ENCODE measurements around the gene TTI1.

TTI1 gene

DNA sequence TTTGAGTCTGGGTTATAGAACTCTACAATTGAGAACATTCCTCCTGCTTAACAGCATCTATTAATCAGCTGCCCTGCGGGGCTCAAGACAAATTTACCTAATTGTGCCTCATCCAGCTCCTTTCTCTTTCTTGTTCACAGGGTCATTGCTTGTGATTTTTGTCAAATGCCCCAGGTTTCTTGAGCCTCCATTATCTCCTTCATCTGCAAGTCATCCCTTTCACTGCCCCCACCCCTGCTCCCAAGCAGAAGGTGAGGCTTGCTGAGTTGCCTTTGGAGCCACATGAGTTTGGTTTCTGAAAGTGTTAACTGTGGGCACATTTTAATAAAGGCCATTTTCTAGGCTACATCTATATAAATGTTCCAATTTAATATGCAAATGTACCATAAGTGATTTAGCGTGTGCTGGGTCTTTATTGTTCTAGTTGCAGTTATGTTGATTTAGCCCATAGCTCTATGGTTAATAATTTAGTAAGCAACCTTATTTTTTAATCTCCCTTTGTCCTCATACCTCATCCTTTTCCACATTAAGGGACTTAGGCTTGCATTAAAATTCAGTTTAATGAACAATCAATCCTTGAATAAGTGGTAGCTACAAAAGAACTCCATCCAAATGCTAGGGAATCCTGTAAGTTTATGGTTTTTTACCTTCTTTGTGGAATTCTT is 74.3 kb downstream of the TTI1 start:
- no peak for DNase-seq

DNA sequence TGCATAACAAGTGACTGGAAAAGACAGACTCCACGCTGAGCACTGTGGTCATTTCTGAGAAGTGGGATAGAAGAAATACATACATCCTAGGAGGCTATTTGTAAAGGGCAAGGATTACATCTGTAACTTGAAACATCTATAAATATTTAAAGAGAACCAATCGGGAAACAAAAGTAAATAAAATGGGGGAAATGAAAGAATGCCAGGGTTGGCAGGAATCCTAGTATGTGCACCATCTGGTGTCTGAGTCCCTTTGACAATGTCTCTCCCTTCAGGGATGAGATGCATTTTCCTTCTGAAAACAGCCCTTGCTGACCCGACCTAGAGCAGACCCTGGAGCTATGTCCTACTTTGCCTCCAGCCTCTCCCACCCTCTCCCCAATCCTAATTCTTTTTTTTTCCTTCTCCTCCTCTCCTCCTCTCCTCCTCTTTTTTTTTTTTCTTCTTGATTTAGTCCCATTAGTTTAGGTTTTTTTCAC is 77.1 kb downstream of the TTI1 start:
- DNase-seq: no peak

DNA sequence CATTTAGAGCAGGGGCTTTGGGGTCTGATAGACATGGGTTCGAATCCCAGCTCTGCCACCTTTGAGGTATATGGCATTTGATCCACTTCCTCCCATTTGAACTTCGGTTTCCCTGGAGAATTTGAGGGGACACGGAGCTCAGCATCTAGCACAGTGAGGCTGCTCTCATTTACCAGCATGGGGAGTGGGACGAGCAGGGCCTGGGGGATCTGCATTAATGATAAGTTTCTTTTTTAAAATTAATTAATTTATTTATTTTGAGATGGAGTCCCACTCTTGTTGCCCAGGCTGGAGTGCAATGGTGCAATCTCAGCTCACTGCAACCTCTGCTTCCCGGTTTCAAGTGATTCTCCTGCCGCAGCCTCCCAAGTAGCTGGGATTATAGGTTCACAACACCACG is 77.7 kb downstream of the TTI1 start:
- no peak for DNase-seq

DNA sequence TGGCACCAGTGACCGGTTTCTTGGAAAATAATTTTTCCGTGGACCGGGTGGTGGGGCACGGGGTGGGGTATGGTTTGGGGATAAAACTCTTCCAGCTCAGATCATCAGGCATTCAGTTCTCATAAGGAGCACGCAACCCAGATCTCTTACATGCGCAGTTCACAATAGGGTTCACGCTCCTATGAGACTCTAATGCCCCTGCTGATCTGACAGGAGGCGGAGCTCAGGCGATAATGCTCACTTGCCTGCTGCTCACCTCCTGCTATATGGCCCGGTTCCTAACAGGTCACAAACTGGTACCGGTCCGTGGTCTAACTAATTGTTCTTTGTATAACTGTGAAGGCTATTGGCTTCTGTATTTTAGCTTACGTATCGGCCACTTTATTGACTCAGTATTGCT is 78.6 kb downstream of the TTI1 start:
- DNase-seq: no peak

DNA sequence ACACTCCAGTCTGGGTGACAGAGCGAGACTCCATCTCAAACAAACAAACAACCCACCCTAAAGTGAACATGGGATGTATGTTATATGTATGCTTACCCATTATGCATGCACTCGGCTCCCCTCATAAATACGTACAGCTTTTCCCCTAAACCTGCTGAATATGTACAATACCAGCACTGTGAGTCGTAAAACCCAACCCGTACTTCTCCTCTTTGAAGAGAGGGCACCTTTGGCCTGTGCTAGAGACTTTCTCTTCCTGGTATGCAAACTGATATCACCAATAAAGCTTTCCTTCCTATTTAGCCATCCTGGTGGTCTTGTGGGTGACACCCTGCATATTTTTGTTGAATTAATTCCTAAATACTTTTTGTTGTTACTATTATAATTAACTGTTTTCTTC is 79.1 kb downstream of the TTI1 start:
- no peak for DNase-seq

DNA sequence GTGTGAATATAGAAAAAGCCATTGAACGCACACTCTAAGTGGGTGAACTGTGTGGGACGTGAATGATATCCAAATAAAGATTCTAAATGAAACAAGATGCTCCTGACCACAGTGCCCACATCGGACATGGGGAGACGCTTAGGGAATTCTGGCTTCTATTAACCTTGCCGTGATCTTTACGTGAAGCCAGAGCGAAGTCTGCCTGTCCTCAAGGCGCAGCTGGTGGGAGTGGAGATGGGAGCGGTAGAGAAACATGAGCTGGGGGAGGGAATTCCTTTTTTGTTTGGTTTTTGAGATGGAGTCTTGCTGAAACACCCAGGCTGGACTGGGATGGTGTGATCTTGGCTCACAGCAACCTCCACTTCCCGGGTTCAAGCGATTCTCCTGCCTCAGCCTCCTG is 84.3 kb downstream of the TTI1 start:
- no peak for DNase-seq

DNA sequence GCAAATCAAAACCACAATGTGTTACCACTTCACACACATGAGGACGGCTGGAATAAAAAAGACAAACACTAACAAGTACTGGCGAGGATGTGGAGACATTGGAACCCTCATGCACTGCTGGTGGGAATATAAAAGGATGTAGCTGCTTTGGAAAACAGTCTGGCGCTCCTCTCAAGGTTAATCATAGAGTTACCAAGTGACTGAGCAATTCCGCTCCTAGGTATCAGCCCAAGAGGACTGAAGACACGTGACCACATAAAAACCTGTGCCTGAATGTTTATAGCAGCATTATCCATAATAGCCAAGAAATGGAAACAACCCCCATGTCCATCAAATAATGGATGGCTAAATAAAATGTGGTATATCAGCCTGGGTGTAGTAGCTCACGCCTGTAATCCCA is 85.3 kb downstream of the TTI1 start:
- DNase-seq: no peak

DNA sequence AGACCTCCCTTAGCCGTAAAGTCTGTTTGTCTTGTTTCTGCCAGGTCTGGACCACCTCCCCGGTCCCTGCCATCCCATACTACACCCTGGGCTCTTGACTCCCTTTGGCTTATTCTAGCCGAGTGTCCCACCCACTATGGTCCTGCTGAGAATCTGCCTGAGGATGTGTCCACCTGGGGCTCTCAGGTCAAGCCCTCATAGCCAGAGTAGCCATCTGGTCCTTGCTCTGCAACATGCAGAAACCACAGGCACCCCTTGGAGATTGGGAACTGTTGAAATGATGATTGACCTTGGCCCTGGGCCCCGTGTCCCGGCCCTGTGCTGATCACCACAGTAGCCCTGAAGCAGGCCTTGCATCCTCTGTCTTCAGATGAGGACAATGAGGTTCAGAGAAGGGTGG is 86.3 kb downstream of the TTI1 start:
- no peak for DNase-seq

DNA sequence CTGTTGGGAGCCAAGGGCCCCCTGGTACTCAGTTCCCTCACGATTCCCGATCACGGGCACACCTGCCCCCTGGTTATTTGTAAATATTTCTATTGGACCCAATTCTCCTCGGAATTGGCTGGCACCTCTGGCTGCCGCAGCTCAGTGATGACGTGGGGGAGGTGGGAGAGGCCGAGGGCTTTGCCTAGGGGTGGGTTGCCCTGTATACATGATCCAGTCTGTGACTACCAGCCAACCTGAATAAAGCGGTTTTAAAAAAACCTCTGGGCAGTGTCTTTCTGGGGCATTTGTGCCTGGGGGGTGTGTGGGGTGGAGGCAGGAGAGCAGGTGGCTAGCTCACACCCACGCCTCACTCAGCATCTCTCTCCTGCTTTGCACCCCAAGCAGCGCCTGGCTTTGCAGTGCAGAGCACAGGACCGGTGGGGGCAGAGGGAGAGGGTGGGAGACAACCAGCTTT is 88.1 kb downstream of the TTI1 start:
- no peak for DNase-seq

DNA sequence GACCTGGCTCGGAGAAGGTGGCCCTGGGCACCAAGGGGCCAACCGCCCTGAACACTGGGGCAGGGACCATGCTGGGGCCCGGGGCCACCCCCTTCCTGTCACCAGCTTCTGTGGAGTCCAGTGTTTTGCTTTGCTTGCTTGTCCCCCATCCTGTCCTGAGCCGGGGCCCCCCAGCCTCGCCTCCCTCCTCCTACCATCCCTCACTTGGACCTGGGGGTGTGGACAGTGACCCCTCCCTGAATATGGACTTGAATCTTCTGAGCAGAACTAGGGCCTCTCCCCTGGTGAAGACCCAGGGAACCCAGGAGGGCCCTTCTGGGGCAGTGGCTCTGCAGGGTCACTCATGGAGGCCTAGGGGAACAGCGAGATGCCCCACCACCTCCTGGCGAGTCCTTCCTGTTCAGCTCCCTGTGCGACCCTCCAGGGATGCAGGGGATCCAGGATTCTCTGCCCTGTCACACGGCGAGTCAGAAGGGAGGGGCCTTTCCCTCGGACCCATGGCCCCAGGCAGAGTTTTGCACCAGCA is 88.7 kb downstream of the TTI1 start:
- no peak for DNase-seq

DNA sequence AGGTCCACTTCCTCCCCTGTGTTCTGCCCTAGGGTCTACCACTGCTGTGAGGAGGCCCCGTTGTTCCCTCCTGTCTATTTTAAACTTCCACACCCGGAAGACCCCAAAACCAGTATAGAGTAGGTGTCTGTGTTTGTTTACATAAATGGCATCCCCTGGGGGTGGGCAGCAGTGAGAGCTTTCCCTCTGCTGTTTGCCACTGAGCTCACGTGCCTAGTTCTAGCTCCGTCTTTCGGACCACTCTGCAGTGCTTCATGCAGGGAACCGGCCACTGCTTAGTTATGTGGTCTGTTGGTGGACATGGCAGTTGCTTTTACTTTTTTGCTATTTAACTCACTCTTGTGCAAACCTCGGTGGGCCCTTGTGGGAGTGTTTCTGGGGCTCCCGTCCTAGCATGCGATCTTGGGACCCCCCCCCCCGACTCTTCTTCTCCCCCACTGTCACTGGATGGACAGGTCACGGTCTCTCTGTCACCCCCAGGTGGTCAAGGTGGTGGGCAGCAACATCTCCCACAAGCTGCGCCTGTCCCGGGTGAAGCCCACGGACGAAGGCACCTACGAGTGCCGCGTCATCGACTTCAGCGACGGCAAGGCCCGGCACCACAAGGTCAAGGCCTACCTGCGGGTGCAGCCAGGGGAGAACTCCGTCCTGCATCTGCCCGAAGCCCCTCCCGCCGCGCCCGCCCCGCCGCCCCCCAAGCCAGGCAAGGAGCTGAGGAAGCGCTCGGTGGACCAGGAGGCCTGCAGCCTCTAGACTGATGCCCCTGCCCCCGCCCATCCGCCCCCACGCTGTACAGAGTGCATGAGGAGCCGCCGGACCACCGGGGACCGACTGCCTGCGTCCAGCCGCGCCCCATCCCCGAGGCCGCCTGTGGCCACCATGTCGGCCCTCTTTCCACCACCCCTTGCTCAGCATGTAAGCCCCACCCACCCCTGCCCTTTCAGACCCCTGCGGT is 89.5 kb downstream of the TTI1 start:
- no peak for DNase-seq

DNA sequence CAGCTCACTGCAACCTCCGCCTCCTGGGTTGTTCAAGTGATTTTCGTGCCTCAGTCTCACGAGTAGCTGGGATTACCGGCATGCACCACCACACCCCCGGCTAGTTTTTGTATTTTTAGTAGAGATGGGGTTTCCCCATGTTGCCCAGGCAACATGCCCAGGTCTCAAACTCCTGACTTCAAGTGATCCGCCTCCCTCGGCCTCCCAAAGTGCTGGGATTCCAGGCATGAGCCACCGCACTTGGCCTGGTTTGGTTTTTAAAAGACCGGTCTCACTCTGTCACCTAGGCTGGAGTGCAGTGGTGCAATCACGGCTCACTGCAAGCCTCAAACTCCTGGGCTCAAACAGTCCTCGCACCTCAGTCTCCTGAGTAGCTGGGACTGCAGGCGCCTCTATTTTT is 90.2 kb downstream of the TTI1 start:
- DNase-seq: no peak

DNA sequence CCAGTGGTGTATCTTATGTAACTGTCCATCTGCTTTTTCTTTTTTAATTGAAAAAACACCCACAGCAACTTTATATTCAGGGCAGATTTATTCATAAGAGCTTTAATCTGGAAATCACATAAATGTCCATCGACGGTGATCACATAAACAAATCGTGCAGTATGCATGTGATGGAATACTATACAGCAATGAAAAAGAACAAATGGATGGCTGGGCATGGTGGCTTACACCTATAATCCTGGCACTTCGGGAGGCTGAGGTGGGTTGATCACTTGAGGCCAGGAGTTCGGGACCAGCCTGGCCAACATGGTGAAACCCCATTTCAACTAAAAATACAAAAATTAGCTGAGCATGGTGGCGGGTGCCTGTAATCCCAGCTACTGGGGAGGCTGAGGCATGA is 91.3 kb downstream of the TTI1 start:
- no peak for DNase-seq

DNA sequence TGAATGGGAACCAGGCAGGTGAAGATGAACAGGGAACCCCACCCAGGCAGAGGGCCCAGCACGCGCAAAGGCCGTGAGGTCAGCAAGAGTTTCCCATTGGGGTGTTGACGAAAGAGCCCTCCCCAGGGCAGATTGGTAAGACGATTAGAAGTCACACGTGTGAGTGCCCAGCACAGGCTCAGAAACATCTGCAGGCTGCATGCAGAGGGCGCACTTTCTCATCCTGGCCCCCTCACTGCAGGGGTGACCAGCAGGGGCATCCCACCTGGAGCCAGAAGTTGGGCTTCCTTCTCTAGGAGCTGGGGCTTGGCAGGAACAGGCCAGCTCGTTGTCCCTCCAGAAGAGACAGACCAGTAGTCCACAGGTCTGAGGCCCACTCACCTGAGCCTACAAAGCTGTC is 91.9 kb downstream of the TTI1 start:
- DNase-seq: no peak

DNA sequence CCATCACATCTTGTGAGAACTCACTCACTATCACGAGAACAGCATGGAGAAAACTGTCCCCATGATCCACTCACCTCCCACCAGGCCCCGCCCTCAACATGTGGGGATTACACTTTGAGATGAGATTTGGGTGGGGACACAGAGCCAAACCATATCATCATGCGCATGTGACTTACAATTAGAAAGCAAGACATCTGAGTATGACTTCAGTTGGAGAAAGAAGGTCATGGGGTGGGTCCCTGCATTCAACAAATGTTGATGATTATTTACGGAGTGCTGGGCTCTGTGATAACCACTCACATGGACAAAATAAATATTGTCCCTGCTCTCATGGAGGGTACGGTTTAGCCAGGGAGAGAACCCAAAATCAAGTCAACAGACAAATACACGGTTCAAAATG is 92.4 kb downstream of the TTI1 start:
- DNase-seq: no peak

DNA sequence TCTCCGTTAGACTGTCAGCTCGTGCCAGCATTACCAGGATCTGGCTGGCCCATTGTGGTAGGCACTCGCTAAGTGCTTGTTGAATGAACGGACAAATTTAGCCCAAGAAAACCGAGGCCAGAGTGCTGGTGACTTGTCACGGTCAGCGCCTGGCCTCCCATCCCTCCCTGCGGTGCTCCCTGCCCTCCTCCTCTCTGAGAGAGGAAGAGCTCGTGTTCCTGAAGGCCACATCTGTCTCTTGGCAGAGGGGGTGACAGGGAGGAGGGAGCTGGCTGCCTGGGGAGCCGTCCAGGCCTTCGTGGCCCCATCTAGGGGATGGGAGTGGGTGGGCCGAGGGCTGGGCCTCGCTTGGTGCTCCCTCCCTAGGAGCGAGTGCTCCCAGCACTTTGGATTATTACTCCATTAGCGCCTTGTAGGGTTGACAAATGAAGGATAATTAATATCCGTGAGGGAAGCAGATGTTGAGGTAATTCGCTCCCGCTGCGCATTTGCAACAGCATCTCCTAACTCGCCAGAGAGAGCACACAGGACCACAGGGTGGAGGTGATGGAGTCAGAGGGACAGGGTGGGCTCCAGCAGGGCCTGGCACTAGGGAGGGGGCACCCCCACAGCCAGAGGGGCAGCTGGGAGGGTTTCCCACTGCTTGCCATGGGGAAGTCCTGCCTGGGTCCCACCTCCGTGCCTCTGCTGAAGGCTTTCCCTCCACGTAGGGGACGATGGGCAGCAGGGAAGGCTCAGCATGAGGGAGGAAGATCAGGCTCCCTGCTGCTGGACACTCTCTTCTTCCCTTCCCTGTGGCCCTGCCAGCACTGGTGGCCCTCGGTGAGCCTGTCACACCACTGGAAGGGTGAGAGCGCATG is 93.3 kb downstream of the TTI1 start:
- DNase-seq: no peak

DNA sequence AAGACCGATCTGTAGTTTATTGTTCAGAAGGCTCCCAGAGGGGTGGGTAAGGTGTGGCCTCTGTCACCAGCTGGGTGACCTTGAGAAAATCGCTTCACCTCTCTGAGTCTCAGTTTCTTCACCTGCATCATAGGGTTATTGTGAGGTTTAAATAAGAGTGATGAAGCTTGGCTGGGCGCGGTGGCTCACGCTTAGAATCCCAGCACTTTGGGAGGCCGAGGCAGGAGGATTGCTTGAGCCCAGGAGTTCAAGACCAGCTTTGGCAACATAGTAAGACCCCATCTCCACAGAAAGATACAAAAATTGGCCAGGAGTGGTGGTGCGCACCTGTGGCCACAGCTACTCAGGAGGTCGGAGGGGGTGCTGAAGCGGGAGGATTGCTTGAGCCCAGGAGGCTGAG is 94.3 kb downstream of the TTI1 start:
- no peak for DNase-seq

DNA sequence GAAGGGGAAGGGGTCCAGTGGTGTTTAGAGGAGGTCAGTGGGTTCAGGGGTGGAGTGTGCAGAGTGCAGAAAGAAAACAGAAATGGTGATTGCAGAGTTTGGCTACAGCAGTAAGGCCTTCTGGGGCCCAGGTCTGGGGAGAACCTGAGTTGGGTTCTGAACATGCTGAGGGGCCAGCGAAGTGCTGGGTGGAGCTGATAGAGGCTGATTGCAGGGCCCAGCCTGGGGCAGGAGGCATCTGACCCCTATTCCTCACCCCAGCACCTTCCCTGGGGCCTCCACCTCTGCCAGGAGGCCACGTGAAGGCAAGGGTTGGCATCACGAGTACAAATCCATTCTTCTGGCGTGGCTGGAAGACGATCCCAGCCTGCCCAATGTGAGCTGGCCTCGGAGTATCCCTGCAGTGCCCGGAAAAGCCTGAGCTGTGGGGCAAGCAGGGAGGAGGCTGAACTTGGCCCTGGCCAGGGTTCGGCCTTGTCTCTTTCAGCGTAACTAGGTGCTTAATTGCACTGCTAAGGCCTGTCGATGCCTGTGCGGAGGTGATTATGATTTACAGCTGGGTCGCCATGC is 95.0 kb downstream of the TTI1 start:
- no peak for DNase-seq

DNA sequence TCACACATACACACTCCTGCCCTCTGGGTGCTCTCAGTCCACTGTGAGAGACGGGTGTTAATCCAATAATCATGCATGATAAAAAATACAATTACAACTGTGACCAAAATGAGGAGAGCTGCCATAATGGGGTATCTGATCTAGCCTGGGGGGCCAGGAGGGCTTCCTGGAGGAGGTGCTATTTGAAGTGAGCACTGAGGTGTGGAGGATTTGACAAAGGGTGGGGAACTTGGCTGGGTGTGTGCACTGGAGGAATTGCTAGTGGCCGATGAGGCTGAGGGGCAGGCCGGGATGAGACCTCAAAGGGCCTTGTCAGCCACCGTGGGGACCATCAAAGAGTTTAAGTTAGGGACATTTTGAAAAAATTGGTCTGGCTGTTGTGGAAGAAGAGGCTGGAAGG is 95.6 kb downstream of the TTI1 start:
- DNase-seq: no peak

DNA sequence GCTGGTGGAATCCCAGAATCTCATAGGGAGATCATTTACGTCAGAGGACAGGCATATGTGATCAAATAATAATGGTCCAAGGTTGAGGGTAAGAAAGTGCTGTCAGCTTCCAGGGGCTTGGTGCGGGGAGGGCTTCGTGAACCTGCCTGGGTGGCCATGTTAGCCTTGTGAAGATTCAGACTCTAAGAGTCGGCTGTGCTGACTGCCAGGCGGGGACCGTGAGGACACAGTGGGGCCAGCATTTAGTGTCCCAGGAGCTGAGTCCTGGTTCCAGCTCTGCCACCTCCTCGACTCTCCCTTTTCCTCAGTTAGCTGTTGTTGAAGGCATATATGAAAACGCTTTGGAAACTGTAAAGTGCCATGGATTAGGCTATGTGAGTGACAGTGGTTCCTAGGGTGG is 96.8 kb downstream of the TTI1 start:
- DNase-seq: no peak

DNA sequence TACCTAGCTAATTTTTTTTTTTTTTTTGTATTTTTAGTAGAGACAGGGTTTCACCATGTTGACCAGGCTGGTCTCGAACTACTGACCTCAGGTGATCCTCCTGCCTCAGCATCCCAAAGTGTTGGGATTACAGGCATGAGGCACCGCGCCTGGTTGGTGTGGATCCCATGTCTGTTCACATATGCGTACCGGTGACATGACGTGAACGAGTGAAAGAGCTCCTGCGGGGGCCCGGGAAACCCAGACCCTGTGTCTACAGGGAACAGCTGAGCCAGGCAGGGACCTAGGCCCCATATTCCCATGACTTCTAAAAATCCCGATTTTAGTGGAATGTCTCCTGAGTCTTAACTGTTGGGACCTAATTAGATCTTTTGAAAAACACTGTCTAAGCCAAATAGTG is 97.2 kb downstream of the TTI1 start:
- DNase-seq: no peak

DNA sequence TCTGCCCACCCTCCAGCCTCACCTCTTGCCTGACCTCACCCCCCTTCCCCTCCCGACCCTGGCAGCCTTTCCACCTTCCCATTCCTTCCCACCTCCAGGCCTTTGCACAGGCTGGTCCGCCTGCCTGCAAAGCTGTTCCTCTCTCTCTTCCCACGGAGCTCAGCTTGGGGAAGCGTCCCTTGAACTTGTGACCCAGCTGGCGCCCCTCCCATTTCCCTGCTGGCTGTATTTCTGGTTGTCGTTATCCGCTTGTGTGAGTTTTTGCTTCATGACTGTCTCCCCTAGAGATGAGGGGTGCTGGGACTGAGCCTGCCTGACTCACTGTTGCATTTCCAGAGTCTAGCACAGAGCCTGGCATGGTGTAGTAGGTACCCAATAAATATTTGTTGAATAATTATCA is 97.8 kb downstream of the TTI1 start:
- DNase-seq: no peak
